Stimulated activated CD4-positive, alpha-beta T cell treated with anti-CD3 and anti-CD28 coated beads, Interleukin-2, amount 100 ng/mL, for 48 hours (primary cell): ENCODE data around the gene SLC6A8.
"Not testable (repeated sequence)": the region's sequence is repeated elsewhere in the genome, so short reads cannot be mapped to it uniquely, and the experiment has no call there.

Experiments
- DNase-seq, 2 donors: peaks; one replicate each; pipeline ENCODE4 v3.0.0-alpha.2; 2020

The SLC6A8 gene

GRCh38 chrX:153709726-153710674 is 22.3 kb downstream of the SLC6A8 start:
- DNase-seq, result no peak

- DNase-seq, result no peak
Measured at GRCh38 chrX:153714256-153714655, 26.5 kb downstream of the SLC6A8 start.

- no peak for DNase-seq
Measured at GRCh38 chrX:153717445-153717844, 29.7 kb downstream of the SLC6A8 start.

GRCh38 chrX:153719238-153719637 is 31.5 kb downstream of the SLC6A8 start:
- no peak for DNase-seq

- no peak for DNase-seq
Measured at GRCh38 chrX:153719701-153720100, 32.0 kb downstream of the SLC6A8 start.

GRCh38 chrX:153722704-153723350 is 35.1 kb downstream of the SLC6A8 start:
- DNase-seq, result no peak

GRCh38 chrX:153723351-153724251 is 35.9 kb downstream of the SLC6A8 start:
- peak; percentile 41 to 52 for DNase-seq

GRCh38 chrX:153724252-153725038 is 36.7 kb downstream of the SLC6A8 start, which contains the start of the genes ABCD1 and BCAP31:
Gene ABCD1 (plus strand): TSS chrX:153724856. CDS start chrX:153725267, 411 bp downstream.
Gene BCAP31 (minus strand): TSS chrX:153724387. CDS start chrX:153723244, 1,143 bp downstream.
- peak; percentile 79 to 84 for DNase-seq

- no peak for DNase-seq
Measured at GRCh38 chrX:153725039-153725831, 37.5 kb downstream of the SLC6A8 start.

GRCh38 chrX:153725832-153726285 is 38.1 kb downstream of the SLC6A8 start:
- no peak for DNase-seq

GRCh38 chrX:153726286-153727122 is 38.8 kb downstream of the SLC6A8 start:
- no peak for DNase-seq

- no peak for DNase-seq
Measured at GRCh38 chrX:153727123-153727931, 39.6 kb downstream of the SLC6A8 start.

GRCh38 chrX:153728095-153728494 is 40.4 kb downstream of the SLC6A8 start:
- no peak for DNase-seq

- DNase-seq, result no peak
Measured at GRCh38 chrX:153728951-153729631, 41.4 kb downstream of the SLC6A8 start.

GRCh38 chrX:153730115-153730514 is 42.4 kb downstream of the SLC6A8 start:
- DNase-seq, result not testable (repeated sequence)

- no peak for DNase-seq
Measured at GRCh38 chrX:153731117-153731844, 43.6 kb downstream of the SLC6A8 start.

GRCh38 chrX:153731845-153732215 is 44.1 kb downstream of the SLC6A8 start:
- no peak for DNase-seq

GRCh38 chrX:153732401-153732800 is 44.7 kb downstream of the SLC6A8 start:
- no peak for DNase-seq
